DND-41 (cell line): Measurements from ENCODE around the gene CDH11.

Experiments used
- EZH2 ChIP-seq: IDR thresholded peaks from 3 replicates; pipeline ENCODE4 v1.6.1; 2012; ENCODE audit warnings: borderline replicate concordance, low read depth, mild to moderate bottlenecking, moderate library complexity, low read length, inconsistent platforms; ENCODE audit not compliant: severe bottlenecking
- TF ChIP-seq, protein P1 (sequence below): IDR thresholded peaks from 2 replicates; pipeline ENCODE4 v1.5.1; 2012; ENCODE audit warnings: borderline replicate concordance, low read length, moderate library complexity, mild to moderate bottlenecking; ENCODE audit not compliant: poor library complexity, severe bottlenecking; ENCODE audit errors: extremely low read depth

DNA sequence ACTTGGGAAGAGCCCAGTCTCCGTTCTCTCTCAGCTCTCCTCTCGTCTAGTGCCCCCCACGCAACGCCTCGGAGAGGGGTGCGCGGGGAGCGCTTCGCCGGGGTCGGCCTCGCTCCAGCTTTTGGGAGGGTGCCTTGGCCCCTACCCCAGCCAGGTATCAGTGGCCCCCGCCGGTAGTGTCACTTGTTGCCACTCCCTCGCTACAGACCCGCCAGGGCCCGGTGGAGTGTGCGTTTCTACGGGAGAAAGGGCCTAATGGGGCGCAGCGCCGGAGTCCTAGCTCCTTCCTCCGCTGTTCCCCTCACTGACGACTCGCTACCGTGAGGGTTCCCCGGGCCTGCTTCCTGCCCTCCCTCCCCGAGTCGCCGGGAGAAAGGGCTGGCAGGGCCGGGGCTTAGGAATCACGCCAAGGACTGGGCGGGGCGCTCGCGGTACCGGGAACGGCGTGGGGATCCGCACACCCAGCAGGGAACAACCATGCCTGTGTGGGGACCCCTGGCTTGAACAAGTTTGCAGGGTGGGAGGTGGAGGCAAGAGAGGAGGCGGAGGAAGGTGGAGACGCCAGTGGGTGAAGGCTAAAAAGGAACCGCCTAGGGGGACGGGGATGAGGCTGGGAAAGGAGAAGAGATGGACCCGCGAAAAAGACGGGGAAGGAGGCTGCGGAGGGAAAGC lies 997 bp upstream of the CDH11 start:
- TF ChIP-seq, protein P1, sequence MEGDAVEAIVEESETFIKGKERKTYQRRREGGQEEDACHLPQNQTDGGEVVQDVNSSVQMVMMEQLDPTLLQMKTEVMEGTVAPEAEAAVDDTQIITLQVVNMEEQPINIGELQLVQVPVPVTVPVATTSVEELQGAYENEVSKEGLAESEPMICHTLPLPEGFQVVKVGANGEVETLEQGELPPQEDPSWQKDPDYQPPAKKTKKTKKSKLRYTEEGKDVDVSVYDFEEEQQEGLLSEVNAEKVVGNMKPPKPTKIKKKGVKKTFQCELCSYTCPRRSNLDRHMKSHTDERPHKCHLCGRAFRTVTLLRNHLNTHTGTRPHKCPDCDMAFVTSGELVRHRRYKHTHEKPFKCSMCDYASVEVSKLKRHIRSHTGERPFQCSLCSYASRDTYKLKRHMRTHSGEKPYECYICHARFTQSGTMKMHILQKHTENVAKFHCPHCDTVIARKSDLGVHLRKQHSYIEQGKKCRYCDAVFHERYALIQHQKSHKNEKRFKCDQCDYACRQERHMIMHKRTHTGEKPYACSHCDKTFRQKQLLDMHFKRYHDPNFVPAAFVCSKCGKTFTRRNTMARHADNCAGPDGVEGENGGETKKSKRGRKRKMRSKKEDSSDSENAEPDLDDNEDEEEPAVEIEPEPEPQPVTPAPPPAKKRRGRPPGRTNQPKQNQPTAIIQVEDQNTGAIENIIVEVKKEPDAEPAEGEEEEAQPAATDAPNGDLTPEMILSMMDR: no peak
- no peak for TF ChIP-seq EZH2
